ENCODE measurements around the gene COL18A1.

The COL18A1 gene

DNA sequence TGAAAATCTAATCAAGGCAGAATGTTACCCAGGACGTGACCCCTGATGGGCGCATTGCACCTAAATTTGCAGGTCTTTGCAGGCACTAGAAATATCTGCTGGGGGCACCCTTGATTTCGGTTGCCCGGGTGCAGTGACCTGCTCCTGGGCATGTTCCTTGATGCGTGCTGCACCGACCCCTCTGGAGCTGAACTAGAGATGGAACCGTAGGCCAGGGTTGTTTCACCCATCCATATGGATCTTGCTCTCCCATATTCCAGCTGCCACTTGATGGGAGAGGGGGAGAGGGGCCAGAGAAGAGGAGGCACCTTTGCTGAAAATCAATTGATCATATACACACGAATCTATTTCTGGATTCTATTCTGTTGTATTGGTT lies 8.4 kb upstream of the COL18A1 start:
- DNase-seq (no peak), ATAC-seq (ENCODE audit: insufficient read depth, low read depth) (no peak)
- H3K27me3 ChIP-seq (ENCODE audit: insufficient read depth, low read length, poor library complexity) = peaks cover 9% of the 10 kb centered on the region
- no peaks in the 10 kb centered on the region for H3K36me3 ChIP-seq (ENCODE audit: insufficient read depth, low read length)
- H3K4me3 ChIP-seq (ENCODE audit: low read depth in 1 of 2, low read length in 2 of 2) = no peak overlapping the region
- H3K4me1 ChIP-seq (ENCODE audit: insufficient read depth, low read length) = no peaks in the 10 kb centered on the region
- no peaks in the 10 kb centered on the region for H3K79me2 ChIP-seq (ENCODE audit: insufficient read depth, low read length)
- H3K9me3 ChIP-seq (ENCODE audit: insufficient read depth, low read length, severe bottlenecking) = peaks cover 3% of the 10 kb centered on the region
- no peak for TF ChIP-seq EZH2 (IDR thresholded peaks at IDR 0.05; ENCODE audit: borderline replicate concordance, low read depth, low read length, severe bottlenecking)
- TF ChIP-seq, protein P1, sequence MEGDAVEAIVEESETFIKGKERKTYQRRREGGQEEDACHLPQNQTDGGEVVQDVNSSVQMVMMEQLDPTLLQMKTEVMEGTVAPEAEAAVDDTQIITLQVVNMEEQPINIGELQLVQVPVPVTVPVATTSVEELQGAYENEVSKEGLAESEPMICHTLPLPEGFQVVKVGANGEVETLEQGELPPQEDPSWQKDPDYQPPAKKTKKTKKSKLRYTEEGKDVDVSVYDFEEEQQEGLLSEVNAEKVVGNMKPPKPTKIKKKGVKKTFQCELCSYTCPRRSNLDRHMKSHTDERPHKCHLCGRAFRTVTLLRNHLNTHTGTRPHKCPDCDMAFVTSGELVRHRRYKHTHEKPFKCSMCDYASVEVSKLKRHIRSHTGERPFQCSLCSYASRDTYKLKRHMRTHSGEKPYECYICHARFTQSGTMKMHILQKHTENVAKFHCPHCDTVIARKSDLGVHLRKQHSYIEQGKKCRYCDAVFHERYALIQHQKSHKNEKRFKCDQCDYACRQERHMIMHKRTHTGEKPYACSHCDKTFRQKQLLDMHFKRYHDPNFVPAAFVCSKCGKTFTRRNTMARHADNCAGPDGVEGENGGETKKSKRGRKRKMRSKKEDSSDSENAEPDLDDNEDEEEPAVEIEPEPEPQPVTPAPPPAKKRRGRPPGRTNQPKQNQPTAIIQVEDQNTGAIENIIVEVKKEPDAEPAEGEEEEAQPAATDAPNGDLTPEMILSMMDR (IDR thresholded peaks at IDR 0.05; ENCODE audit: borderline replicate concordance, extremely low read depth, low read length, poor library complexity, severe bottlenecking) = no peak
- H4K20me1 ChIP-seq (ENCODE audit: insufficient read depth, low read length) = peaks cover 7% of the 10 kb centered on the region; the same call in 1 of the 2 replicates
- no peak overlapping the region for H3K4me2 ChIP-seq (ENCODE audit: insufficient read depth, low read length)
- no peak overlapping the region for H3K9ac ChIP-seq (ENCODE audit: low read depth, low read length)
- H3K27ac ChIP-seq (ENCODE audit: low read length) = no peak overlapping the region
- no peak overlapping the region for H2AFZ ChIP-seq (ENCODE audit: low read depth, low read length)

DNA sequence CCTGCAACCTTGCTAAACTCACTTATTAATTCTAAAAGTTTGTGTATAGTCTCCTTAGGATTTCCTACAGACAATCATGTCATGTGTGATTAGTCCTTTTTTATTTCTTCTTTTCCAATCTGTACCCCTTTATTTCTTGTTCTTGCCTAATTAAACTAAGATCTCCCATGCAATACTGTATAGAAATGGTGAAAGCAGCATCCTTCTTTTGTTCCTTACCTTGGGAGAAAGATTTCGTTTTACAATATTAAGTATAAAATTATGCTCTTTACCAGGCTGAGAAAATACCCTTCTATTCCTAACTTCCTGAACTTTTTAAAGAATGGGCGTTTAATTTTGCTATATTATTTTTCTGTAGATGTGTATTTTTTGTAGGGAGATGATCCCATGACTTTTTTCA lies 7.6 kb upstream of the COL18A1 start:
- no peak overlapping the region for H3K4me3 ChIP-seq (ENCODE audit: low read depth in 1 of 2, low read length in 2 of 2)
- ATAC-seq (ENCODE audit: insufficient read depth, low read depth) (no peak), DNase-seq (no peak)
- TF ChIP-seq, protein P1 (IDR thresholded peaks at IDR 0.05; ENCODE audit: borderline replicate concordance, extremely low read depth, low read length, poor library complexity, severe bottlenecking) = no peak
- no peak for TF ChIP-seq EZH2 (IDR thresholded peaks at IDR 0.05; ENCODE audit: borderline replicate concordance, low read depth, low read length, severe bottlenecking)
- H3K9ac ChIP-seq (ENCODE audit: low read depth, low read length) = no peak overlapping the region
- peaks cover 3% of the 10 kb centered on the region for H3K9me3 ChIP-seq (ENCODE audit: insufficient read depth, low read length, severe bottlenecking)
- H2AFZ ChIP-seq (ENCODE audit: low read depth, low read length) = no peak overlapping the region
- no peaks in the 10 kb centered on the region for H3K36me3 ChIP-seq (ENCODE audit: insufficient read depth, low read length)
- H3K27me3 ChIP-seq (ENCODE audit: insufficient read depth, low read length, poor library complexity) = peaks cover 9% of the 10 kb centered on the region
- no peaks in the 10 kb centered on the region for H4K20me1 ChIP-seq (ENCODE audit: insufficient read depth, low read length)
- H3K27ac ChIP-seq (ENCODE audit: low read length) = no peak overlapping the region
- no peaks in the 10 kb centered on the region for H3K79me2 ChIP-seq (ENCODE audit: insufficient read depth, low read length)
- no peaks in the 10 kb centered on the region for H3K4me1 ChIP-seq (ENCODE audit: insufficient read depth, low read length)
- no peak overlapping the region for H3K4me2 ChIP-seq (ENCODE audit: insufficient read depth, low read length)

DNA sequence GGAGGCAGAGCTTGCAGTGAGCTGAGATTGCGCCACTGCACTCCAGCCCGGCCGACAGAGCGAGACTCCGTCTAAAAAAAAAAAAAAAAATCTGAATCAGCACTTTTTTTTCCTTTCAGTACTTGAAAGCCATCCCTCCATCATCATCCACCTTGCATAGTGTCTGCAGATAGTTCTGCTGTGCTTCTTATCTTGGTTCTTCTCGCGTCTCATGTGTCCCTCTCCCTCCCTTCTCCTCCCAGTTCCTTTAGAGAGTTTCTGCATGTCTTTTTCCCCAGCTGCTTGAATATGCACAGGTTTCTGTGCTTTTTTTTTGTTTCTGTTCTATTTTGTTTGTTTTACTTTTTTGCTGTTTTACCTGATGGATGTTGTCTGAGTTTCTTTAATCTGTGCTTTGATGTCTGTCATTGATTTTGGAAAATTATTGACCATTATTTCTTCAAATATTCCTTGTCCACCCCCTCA lies 3.9 kb upstream of the COL18A1 start:
- Histone ChIP-seq H3K79me2 (ENCODE audit: insufficient read depth, low read length) (no peaks in the 10 kb centered on the region), H3K4me1 (ENCODE audit: insufficient read depth, low read length) (no peaks in the 10 kb centered on the region), H2AFZ (ENCODE audit: low read depth, low read length) (no peak overlapping the region), H3K9me3 (ENCODE audit: insufficient read depth, low read length, severe bottlenecking) (peaks cover 3% of the 10 kb centered on the region), H3K36me3 (ENCODE audit: insufficient read depth, low read length) (no peaks in the 10 kb centered on the region), H3K27ac (ENCODE audit: low read length) (no peak overlapping the region), H3K4me3 (ENCODE audit: low read depth in 1 of 2, low read length in 2 of 2) (no peak overlapping the region), H3K9ac (ENCODE audit: low read depth, low read length) (no peak overlapping the region), H4K20me1 (ENCODE audit: insufficient read depth, low read length) (no peaks in the 10 kb centered on the region), H3K27me3 (ENCODE audit: insufficient read depth, low read length, poor library complexity) (peaks cover 7% of the 10 kb centered on the region), H3K4me2 (ENCODE audit: insufficient read depth, low read length) (no peak overlapping the region)
- no peak for TF ChIP-seq EZH2 (IDR thresholded peaks at IDR 0.05; ENCODE audit: borderline replicate concordance, low read depth, low read length, severe bottlenecking)
- TF ChIP-seq, protein P1 (IDR thresholded peaks at IDR 0.05; ENCODE audit: borderline replicate concordance, extremely low read depth, low read length, poor library complexity, severe bottlenecking) = no peak
- DNase-seq (no peak), ATAC-seq (ENCODE audit: insufficient read depth, low read depth) (no peak)
